ENCODE measurements around the gene SCNN1G.
A peak's percentile ranks its signal among the peaks of the same experiment; 100 is the strongest.

The SCNN1G gene

GRCh38 chr16:23155445-23156049 lies 27.0 kb upstream of the SCNN1G start:
- DNase-seq: no peak

GRCh38 chr16:23156110-23156509 lies 26.4 kb upstream of the SCNN1G start:
- DNase-seq: no peak

GRCh38 chr16:23156946-23157460 lies 25.5 kb upstream of the SCNN1G start:
- DNase-seq: no peak

- no peak for DNase-seq
Measured at GRCh38 chr16:23158114-23158513, 24.4 kb upstream of the SCNN1G start.

GRCh38 chr16:23160082-23160481 lies 22.5 kb upstream of the SCNN1G start:
- no peak for DNase-seq

GRCh38 chr16:23160574-23160973 lies 22.0 kb upstream of the SCNN1G start:
- no peak for DNase-seq

- DNase-seq: no peak
Measured at GRCh38 chr16:23163921-23164320, 18.6 kb upstream of the SCNN1G start.

GRCh38 chr16:23164736-23165135 lies 17.8 kb upstream of the SCNN1G start:
- DNase-seq: no peak

GRCh38 chr16:23172583-23172982 lies 10.0 kb upstream of the SCNN1G start:
- DNase-seq: no peak

GRCh38 chr16:23172994-23173393 lies 9.6 kb upstream of the SCNN1G start:
- no peak for DNase-seq

- DNase-seq: no peak
Measured at GRCh38 chr16:23174622-23175021, 7.9 kb upstream of the SCNN1G start.

- no peak for DNase-seq
Measured at GRCh38 chr16:23175651-23176050, 6.9 kb upstream of the SCNN1G start.

GRCh38 chr16:23181506-23181905 lies 1.0 kb upstream of the SCNN1G start:
- DNase-seq: no peak

GRCh38 chr16:23182206-23182678 lies 303 bp upstream of the SCNN1G start:
- peak; percentile 74 to 80 for DNase-seq

GRCh38 chr16:23183543-23183862 lies 958 bp downstream of the SCNN1G start:
- no peak for DNase-seq

- no peak for DNase-seq
Measured at GRCh38 chr16:23185656-23186055, 3.1 kb downstream of the SCNN1G start.

GRCh38 chr16:23186171-23186570 lies 3.6 kb downstream of the SCNN1G start:
- DNase-seq: no peak

GRCh38 chr16:23187341-23187740 lies 4.8 kb downstream of the SCNN1G start:
- no peak for DNase-seq

- DNase-seq: no peak
Measured at GRCh38 chr16:23188911-23189310, 6.4 kb downstream of the SCNN1G start.

- DNase-seq: no peak
Measured at GRCh38 chr16:23194497-23195221, 12.1 kb downstream of the SCNN1G start.

- no peak for DNase-seq
Measured at GRCh38 chr16:23195366-23195978, 12.9 kb downstream of the SCNN1G start.

GRCh38 chr16:23196539-23196938 lies 14.0 kb downstream of the SCNN1G start:
- no peak for DNase-seq

GRCh38 chr16:23202166-23202565 lies 19.6 kb downstream of the SCNN1G start:
- DNase-seq: no peak

- DNase-seq: no peak
Measured at GRCh38 chr16:23206986-23207385, 24.4 kb downstream of the SCNN1G start.

Data from CD4-positive, alpha-beta T cell treated with Interferon alpha-2 for 1 hour (primary cell).